Fibroblast of the conjunctiva (primary cell): Measurements from ENCODE around the gene ZNF101.

Experiments used
- DNase-seq: peaks from one replicate; pipeline ENCODE4 v3.0.0-alpha.2; 2010; ENCODE audit warnings: low read depth

Gene ZNF101

DNA sequence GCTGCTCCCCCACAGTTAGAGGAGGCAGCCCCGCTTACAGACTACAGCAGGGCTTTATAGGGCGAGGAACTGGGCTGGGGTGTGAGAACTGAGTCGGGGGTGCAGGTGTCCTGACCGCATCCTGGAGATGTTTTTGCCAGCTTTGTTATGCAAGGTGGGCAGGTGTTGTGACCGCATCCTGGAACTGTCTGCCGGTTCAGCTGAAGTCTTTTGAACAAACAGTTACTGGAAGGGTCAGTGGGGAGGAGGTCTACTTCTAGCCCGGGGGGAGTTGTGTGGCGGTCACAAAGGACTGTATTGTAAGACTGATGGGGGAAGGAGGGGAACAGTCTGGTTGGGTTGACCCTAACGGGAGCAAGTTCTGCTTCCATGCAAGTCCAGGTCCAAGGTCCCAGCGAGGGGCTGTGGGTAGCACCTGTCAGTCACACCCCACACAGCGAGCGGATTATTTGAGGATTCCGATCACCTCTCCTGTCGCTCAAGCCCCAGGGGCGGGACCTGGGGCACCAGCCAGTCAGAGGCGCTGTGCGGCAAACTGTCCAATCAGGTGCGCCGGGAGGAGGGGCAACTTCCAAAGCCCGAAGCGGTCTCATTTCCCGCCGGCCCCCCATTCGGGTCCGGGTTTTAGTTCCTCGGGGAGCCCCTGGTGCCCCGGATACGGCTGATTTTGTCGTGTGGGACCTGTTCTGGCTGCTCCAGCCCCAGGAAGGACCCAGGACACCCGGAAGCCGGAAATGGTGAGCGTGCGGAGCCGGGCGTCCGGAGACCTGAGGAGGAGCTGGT, at the start of gene ZNF101:
ZNF101 (plus strand) TSS at position 610 of the 783 bp plus-strand sequence; CDS start at position 735, 125 bp downstream.
- DNase-seq: peak; percentile 82

DNA sequence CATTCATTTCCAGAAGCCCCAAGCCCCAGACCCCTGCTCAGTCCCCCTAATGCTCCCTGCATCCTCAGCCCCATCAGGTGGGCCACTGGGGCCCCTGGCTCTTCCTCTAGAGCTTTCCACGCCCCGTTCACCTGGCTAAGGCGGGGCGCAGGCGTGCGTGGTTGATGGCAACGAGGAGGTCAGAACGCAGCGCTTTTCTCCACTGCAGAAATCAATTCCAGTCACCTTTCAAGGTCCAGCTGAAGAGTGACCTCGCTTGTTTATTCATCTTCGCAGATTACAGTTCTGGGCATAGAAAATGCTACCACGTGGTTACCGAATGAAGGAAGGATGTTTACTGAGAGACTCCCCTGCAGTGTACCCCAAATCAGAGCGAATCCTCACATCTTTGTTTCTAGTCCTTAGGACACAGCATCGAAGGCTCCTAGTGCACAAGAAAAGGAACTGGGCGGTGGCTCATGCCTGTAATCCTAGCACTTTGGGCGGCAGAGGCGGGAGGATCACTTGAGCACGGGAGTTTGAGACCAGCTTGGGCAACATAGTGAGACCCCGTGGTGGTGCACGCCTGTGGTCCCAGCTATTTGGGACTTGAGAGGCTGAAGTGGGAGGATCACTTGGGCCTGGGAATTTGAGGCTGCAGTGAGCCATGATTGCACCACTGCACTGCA, 49.3 kb upstream of the ZNF101 start:
- DNase-seq: no peak

DNA sequence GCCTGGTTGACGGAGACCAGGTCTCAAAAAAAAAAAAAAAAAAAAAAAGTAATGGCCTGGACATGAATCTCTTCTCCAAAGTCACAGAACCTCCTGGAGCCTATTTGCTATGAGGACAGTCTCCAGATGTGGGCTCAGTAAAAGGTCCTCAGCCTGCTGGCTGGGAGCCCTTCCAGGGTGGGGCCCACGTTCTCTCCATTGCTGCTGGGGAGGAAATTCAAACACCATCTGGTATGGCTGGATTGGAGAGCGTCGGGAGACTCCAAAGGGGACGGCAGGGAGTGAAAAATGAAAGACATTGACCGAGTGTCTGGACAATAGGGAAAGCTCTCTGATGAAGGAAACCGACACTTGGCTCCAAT, 48.8 kb upstream of the ZNF101 start:
- no peak for DNase-seq

DNA sequence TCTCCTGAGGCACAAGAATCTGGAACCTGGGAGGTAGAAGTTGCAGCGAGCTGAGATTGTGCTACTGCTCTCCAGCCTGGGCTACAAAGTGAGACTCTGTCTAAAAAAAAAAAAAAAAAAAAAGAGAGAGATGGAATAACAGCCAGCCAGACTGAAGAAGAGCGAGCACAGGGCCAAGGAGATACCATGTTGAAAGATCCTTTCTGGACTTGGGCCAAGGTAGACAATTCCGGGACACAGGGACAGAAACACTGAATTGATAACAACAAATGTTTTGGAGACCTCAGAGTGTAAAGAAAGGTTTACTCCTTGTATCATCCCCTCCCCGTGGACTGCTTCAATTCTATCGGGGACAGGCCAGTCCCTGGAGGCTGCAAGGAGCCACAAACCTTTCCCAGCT, 45.3 kb upstream of the ZNF101 start:
- no peak for DNase-seq

GRCh38 chr19:19624032-19624570, 44.5 kb upstream of the ZNF101 start:
- no peak for DNase-seq

DNA sequence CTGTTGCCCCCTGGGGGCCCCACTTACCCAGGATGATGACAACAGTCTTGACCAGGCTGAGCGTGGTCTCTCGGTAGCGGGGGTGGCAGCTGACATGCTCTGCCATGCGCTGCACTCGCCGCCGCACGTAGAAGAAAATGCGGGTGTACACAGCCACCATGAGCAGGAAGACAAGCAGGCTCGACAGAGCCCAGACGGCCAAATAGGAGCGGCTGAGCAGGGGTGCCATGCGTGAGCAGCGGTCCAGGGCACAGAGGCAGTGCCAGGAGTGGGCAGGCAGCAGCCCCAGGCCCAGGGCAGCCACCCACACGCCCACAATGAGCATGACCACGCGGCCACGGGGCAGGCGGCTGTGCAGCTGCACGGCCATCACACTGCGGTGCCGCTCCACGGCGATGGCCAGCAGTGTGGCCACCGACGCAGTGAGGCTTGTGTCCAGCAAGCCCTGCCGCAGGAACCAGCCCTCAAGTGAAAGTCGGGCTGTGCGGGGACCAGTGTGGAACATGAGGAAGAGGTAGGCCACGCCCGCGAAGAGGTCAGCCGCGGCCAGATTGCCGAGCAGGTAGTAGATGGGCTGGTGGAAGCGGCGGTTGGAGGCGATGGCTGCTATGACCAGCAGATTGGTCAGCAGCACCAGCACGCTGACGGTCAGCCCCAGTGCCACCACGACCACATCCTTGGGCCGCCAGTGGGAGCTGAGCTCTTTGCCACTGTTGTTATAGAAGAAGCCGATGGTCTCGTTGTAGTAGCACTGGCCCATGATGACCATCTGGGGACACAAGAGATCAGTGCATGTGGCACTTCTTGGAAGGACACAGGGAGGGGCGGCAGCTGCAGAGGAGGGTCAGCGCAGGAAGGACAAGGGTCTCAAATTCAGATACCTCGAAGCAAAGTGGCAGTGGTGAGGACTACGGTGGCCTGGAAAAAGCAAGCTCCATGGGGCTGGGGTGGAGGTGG, 41.8 kb upstream of the ZNF101 start:
- no peak for DNase-seq

- no peak for DNase-seq
Measured at GRCh38 chr19:19627621-19628500, 40.8 kb upstream of the ZNF101 start, which contains the start of gene LPAR2. LPAR2 (minus strand) TSS chr19:19628220; CDS start chr19:19627275, 945 bp downstream.

DNA sequence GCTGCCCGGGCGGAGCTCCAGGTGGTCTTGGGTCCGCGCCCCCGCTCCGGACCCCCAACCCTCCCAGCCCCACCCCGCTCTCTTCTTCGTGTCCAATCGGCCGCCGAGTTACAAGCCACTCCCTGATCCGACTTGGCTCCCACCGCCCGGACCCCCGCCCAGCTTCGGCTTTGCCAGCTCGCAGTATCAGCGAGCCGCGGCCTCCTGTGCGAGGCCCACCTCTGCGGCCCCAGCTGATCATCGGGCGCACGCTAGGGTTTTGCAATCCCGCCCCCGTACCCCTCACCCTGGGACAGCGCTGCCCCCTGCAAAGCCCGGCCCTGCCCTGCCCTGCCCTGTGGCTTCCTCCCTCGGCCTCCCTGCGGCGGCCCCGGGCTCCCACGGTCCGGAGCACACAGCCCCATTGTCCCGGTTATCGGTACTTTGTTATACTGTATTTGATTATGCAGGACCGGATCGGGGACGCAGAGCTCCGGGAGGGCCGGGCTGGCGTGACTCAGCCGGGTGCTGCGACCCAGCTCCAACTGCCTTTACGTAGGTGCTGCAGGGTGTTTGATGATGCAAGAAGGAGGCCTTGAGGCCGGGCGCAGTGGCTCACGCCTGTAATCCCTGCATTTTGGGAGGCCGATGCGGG, 40.0 kb upstream of the ZNF101 start:
- peak; percentile 49 for DNase-seq

GRCh38 chr19:19630062-19630414, 38.6 kb upstream of the ZNF101 start:
- DNase-seq: no peak

DNA sequence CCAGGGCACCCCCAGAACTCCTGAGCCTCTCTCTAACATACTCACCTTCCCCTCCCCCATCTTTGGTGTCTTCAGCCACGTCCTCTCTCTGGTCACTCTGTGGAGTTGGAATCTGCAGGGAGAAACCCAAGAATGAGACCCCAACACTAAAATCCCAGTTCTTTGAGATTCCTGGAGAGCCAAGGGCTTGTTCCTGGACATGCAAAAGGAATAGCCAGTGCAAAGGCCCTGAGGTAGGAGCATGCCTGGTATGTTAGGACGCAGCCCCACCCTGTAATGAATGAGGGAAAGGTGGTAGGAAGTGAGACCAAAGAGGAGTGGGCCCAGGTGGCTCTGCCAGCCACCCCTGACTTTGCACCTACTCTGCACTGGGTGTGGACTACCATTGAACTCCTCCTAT, 38.2 kb upstream of the ZNF101 start:
- no peak for DNase-seq

DNA sequence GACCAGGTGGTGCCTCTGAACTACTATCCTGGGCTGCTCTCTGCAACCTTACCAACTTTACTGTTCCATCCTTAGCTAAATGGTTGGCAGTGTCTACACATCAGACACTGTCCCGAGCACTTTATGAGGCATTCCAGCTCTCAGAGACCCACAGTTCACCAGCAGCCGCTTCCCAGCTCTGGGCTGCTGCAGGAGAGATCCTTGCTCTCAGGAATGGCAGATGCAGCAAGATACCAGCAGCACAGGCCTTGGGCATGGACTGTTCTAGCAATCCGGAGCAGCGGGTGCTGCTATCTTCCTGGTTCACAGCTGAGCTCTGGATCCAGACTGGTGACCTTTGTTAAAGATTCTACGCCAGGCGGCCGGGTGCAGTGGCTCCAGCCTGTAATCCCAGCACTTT, 37.3 kb upstream of the ZNF101 start:
- no peak for DNase-seq

DNA sequence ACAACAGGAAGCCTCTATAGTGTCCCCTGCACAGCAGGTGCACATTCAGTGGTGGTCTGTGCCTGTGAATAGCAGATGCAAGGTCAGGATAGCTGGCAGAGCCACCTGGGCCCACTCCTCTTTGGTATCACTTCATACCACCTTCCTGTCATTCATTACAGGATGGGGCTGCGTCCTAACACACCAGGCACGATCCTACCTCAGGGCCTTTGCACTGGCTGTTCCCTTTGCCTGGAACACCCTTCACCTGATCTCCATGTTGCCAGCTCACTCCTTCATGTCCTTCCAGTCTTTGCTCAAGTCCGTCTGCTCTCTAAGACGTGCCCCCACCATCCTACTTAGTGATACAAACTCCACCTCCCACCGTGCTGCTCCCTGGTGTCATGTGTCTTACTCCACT, 36.0 kb upstream of the ZNF101 start:
- no peak for DNase-seq

- DNase-seq: no peak
Measured at GRCh38 chr19:19633711-19634515, 34.7 kb upstream of the ZNF101 start.

DNA sequence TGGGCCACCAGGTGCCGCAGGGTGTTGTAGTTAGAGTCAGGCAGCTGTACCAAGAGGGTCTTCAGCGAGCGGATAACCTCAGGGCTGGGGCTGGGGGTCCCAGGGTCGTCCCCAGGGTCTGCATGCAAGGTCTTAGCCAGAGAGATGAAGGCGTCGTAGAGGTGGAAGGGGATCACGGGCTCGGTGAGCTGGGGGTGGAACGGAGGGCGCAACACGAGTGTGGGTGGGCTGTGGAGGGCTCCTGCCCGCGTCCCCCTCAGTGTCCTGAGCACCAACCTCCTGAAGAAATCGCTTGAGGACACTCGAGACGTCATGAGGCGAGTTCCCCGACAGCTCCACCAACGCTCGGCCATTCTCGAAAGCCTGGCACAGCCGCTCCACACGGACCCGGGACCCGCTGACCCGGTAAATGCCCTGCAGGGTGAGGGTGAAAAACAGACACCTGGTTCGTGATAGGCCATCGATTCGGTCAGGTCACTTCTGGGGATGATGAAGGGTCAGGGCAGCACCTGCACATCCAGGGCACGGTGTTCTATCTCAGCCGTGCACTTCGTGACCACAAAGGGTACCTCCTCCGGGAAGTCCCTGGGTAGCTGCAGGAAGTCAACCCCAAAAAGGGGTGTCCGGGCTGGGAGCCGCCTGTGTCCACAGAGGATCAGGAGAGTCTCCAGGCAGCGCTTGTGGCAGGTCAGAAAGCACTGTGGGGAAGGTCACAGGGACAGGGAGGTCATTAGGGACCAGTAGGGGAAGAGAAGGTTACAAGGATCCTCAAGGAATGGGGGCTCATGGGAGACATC, 33.9 kb upstream of the ZNF101 start:
- DNase-seq: no peak

- no peak for DNase-seq
Measured at GRCh38 chr19:19635313-19635702, 33.3 kb upstream of the ZNF101 start.

- DNase-seq: no peak
Measured at GRCh38 chr19:19636573-19637185, 32.0 kb upstream of the ZNF101 start.

GRCh38 chr19:19637186-19637522, 31.5 kb upstream of the ZNF101 start:
- no peak for DNase-seq

DNA sequence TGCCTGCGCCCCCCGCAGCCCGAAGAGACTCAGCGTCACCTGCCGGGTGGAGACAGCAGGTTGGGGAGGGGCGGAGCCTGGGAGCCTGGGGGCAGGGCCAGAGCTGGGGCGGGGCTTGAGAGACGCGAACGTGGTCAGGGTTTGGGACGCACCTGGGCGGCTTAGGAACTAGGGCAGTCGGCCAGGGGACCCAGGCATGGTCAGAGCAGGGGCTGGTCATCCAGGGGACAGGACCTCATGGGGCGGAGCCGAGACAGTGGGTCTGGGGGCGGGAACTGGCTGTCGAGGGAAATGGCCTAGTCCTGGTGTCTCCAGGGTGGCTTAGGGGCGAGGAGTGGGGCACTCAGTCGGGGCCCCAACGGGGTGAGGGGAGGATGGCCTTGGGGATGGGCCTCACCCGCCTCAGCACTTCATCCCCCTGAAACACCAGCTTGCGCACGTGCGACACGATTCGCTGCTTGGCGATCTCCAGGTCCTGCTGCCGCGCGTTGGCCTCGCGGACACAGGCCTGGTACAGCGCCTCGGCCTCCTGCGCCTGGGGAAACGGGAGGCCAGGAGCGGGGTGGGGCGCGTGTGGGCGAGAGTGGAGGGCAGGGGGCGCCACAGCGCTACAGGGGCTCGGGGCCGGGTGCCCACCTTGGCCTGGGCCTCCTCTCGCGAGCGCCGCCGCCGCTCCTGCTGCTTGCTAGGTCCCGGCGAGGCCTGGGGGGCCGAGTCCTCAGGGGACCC, 31.0 kb upstream of the ZNF101 start:
- no peak for DNase-seq
